NK-92 (cell line): ENCODE measurements around the gene CACNA1C.

ENCODE experiments used
- DNase-seq: peaks from one replicate; lab custom pipeline; 2025; ENCODE audit not compliant: unreplicated experiment; lab: John Stamatoyannopoulos, UW

The CACNA1C gene

DNA sequence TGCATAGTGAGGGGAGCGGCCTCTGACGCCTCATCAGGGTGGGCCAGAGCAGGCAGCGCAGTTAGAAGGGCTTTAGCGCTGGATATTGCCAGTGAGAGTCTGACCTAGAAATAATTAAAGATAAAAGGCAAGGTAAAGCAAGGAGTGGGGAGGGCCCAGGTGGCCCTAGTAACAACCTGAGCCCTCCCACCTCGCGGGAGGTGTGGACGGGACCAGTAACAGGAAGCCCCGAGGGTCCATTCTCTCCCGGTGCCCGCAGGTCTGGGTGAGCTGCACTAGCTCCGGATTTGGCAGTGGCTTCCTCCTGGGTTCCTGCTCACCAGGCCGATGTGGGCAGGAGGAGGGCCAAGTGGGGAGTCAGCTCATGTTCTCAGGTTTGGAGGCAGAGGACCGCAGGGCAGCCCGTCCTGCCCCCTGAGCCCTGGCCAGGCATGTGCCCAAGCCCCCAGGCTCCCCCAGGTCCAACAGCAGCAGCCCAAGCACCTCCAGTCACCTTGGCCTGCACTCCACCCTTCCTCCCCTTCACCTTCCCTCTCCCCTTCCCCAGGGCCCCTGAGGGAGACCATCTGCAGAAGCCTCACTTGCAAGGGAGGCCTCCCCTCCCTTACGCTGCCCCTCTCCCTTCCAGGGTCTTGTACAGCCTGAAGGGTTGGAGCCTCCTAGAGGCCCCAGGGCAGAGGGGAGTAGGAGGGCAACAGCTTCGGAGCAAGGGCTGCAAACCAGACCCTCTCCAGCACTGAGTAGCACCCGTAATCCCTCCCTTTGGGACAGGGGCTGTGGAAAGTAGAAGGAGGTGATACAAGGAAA is 597.7 kb downstream of the CACNA1C start:
- DNase-seq = no peak

- no peak for DNase-seq
These were observed 598.5 kb downstream of the CACNA1C start for GRCh38 chr12:2651068-2651965.

DNA sequence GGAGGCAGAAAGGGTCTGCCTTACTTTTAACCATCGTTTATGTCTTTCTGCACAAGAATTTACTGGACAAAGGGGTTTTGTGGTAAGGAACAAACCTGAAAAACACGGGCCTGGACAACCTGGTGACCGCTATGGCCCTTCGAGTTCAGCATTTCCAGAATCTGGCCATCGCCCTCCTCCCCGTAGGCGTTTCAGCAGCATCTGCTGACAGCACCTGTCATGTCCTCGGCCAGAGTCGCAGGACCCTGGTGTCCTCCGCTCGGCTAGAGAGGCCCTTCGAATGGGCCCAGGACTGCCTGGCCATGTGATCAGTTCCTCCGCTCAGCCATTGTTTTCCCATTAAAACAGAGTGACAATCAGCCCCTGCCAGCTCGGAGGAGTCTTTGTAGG is 599.2 kb downstream of the CACNA1C start:
- DNase-seq = no peak

DNA sequence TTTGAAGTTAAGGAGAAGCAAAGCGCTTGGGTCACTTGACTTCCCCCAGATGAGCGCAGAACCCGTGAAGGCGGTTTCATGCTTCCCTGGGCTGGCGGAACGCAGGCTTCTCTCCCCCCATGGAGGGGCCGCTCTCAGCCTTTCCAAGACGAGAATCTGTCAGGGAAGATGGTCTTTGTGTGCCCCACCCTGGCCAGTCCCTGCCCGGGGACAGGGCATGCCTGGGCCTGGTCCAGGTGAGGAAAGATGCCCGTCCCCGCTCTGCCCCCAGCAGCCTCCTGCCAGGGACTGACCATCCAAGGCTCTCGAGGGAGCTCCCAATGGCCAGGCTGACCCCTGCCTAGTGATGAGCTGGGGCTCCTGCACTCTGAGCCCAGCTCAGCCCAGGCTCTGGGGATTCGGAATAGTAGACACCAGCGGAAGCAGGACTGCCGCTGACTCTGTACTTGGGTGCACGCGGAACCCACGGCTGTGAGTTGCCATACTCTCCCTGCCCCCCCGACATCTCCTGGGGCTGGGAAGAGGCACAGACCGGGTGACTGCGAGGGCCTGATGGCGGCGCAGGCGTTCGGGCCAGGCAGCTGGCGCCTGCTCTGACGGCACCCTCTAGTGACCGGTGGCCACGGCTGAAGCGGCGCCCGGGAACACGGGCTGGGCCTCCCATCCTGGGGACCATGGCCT is 599.8 kb downstream of the CACNA1C start:
- DNase-seq = no peak

GRCh38 chr12:2653461-2653965 is 600.7 kb downstream of the CACNA1C start:
- DNase-seq = no peak

GRCh38 chr12:2654311-2654710 is 601.5 kb downstream of the CACNA1C start:
- DNase-seq = no peak

- no peak for DNase-seq
These were observed 602.0 kb downstream of the CACNA1C start for GRCh38 chr12:2654741-2655140.

GRCh38 chr12:2662524-2662923 is 609.7 kb downstream of the CACNA1C start:
- no peak for DNase-seq

DNA sequence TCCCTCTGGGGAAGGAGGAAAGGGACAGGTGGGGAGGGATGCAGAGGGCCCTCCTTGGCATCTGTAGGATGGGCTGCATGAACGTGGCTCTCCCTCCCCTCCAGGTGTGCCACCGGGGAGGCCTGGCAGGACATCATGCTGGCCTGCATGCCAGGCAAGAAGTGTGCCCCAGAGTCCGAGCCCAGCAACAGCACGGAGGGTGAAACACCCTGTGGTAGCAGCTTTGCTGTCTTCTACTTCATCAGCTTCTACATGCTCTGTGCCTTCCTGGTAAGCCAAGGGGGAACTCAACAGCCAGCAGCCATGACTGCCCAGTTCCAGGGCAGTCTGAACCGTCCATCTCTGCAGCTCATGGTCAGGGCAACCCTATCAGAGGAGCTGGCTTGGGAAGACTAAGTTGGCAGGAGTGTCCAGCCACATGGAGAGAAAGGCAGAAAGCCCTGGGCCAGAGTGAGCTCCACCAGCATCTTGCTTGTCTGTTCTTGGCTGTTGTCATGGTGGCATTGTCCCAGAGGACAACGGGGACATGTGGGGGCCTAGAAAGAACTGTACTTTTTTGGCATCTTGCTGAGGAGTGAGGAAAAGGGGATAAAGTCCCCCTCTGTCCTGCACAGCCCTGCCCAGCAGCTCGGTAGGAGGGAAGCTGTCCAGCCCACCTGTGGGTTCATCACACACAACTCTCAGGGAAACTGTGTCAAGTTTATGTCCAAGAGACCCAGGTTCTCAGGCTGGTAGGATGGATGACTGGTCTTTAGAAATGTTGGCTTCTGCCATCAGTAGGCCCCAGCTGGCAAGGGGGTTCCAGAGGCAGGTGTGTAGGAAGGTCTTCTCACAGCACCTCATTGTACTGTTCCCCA is 612.2 kb downstream of the CACNA1C start:
- DNase-seq = no peak

GRCh38 chr12:2666411-2666810 is 613.6 kb downstream of the CACNA1C start:
- no peak for DNase-seq

DNA sequence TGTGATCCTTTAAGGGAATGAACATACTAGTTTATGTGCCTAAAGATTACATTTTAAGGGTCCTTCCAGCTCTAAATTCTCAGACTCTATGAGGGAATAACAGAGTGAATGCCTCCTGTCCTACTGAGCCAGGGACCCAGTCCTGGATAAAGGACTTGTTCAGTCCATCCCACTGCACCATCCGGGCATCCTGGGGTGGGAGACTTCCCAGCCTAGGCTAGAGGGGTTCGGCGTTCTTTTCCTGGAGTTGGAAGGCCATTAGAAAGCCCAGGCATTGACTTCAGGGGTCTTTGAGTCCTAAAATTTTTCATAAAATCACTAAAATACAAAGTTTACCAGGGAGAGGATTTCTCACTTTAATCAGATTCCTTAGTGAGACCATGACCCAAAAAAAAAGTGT is 614.1 kb downstream of the CACNA1C start:
- DNase-seq = no peak

DNA sequence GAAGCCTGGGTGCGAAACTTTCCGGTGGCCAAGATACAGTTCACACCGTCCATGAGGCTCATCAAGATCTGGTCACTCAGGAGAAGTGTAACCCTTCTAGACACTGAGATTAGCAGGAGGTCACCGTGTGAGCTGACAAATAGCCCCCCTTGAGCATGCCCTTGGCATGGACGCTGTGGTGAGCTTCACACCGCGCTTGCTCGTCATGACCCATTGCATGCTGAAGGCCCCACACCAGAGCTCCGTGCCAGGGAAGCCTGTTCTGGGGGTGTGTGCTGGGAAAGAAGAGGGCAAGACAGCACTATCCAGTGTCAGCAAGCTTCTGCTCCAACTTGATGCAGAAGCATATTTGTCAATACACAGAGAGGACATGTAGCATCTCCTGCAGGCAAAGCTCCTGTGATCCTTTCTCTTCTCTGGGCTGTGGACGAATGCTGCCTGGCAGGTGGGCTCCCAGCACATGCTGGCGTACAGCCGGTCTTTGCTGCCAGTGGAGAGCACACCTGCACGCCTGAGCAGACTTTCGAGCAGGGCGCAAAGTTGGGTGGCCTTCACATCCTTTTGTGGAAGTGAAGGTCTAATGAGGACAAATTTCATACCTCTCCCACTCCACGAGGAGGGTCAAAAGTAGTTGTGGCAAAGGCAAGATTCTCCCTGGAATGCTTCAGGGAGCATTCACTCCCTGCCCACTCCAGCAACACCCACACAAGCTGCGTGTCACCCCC is 615.1 kb downstream of the CACNA1C start:
- DNase-seq = no peak

DNA sequence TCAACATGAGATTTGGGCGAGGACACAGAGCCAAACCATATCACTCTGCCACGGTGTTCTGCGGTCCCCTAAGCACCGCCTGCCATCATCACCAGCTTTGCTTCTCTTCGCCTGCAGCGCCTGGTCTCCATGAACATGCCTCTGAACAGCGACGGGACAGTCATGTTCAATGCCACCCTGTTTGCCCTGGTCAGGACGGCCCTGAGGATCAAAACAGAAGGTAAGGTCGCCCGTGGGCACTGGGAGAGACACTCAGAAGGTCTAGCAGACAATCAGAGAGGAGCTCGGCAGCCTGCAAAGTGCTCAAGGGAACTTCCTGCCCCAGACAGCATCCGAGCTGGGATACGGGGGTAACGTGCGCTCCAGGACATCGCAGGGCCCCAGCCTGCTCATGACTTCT is 616.0 kb downstream of the CACNA1C start:
- no peak for DNase-seq

GRCh38 chr12:2669560-2669959 is 616.8 kb downstream of the CACNA1C start:
- no peak for DNase-seq

- no peak for DNase-seq
These were observed 620.1 kb downstream of the CACNA1C start for GRCh38 chr12:2672863-2673262.

DNA sequence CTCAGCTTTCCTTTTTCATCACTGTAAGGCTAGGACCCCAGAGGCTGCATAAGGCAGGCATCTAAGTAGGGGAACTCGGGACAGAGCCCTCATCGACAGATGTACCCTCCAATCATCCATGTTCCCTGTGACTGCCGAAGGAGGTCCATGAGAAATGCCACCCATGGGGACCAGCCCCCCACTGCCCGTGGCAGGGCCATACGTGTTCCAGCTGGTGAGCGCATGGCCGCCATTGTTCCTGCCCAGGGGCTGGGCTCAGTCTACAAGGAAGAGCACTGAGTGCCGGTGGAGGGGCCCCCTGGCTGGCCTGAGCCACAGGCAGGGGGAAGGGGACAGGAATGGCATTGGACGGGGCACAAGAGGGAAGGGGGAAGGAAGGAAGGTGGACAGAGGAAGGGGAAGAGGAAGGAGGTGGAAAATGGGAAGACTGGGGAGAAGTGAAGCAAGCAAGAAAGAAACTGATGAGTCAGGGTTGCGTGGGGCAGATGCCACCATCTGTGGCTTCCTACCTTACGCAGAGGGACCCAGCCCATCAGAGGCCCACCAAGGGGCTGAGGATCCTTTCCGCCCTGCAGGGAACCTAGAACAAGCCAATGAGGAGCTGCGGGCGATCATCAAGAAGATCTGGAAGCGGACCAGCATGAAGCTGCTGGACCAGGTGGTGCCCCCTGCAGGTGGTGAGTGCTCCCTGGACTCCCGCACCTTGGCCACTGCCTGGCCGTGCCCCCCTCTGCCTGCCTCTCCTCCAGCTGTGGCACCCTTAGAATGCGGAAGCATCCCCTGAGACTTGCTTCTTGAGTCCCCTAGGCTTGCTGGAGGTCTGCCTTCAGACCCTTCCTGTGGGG is 621.4 kb downstream of the CACNA1C start:
- no peak for DNase-seq

- DNase-seq = no peak
These were observed 623.0 kb downstream of the CACNA1C start for GRCh38 chr12:2675776-2676175.

- DNase-seq = no peak
These were observed 624.5 kb downstream of the CACNA1C start for GRCh38 chr12:2677142-2677880.
